Measurements from ENCODE around the gene SGMS2. TPM values are rescaled to one million over a fixed set of nuclear protein-coding genes. Genes with fewer than 3 reads are reported as not detected.
A peak's percentile ranks its signal among the peaks of the same experiment; 100 is the strongest.
"Not testable (repeated sequence)": the region's sequence is repeated elsewhere in the genome, so short reads cannot be mapped to it uniquely, and the experiment has no call there.

The SGMS2 gene
- total and polyA plus RNA-seq, 4 donors, result 10.0 to 124 (median 46.4) TPM

DNA sequence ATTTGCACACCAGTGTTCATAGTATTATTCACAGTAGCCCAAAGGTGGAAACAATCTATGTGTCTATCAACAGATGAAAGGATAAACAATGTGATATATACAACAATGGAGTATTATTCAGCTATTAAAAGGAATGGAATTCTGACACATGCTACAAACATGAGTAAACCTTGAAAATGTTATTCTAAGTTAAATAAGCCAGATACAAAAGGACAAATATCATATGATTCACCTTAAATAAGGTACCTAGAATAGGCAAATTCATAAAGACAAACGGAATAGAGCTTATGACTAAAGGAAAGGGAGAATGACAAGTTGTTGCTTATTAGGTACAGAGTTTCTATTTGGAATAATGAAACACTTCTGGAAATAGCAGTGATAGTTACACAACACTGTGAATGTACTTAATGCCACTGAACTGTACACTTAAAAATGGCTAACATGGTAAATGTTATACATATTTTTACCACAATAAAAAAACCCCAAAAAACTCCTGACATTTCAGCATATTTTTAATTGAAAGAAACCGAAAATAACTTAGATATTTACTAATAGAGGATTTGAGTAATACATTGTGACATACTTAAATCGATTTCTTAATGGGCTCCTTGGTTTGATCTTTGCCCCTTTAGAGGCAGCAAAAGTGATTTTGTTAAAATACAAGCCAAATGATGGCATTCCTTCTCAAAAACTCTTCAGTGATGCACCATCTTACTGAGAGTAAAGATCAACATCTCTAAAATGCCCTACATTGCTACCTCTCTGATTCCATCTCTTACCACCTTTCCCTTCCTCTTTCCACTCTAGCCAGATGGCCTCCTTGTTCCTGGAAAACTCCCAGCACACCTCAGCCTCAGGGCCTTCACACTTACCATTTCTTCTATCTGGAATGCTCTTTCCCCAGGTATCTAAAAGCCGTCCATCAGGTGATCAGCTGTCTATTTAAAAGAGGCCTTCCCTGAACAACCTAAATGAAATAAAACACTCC, 98.0 kb downstream of the SGMS2 start:
- no peak overlapping the region for H3K27ac ChIP-seq (ENCODE audit: low read depth in 1 of 2, low read length in 1 of 2)
- DNase-seq, result no peak
- H3K36me3 ChIP-seq (ENCODE audit: control insufficient read depth in 4 of 4, insufficient read depth in 4 of 4, low read length in 4 of 4), result no peaks in the 10 kb centered on the region
- ATAC-seq (ENCODE audit: insufficient read depth, low FRiP score), result no peak
- no peak overlapping the region for H3K4me3 ChIP-seq
- H3K9me3 ChIP-seq (ENCODE audit: control insufficient read depth in 4 of 4, insufficient read depth in 3 of 4, low read length in 3 of 4), result no peaks in the 10 kb centered on the region
- WGBS, 2 donors, result 82 to 83% methylated on average over 4 of the region's 4 CpGs
- H3K4me1 ChIP-seq (ENCODE audit: control insufficient read depth in 5 of 5, insufficient read depth in 5 of 5, low read length in 5 of 5), result no peaks in the 10 kb centered on the region
- TF ChIP-seq CTCF (IDR thresholded peaks at IDR 0.05; ENCODE audit: control extremely low read depth, extremely low read depth), result no peak
- no peaks in the 10 kb centered on the region for H3K27me3 ChIP-seq (ENCODE audit: control insufficient read depth in 3 of 3, insufficient read depth in 3 of 3, low read length in 2 of 3)
- no peak overlapping the region for H3K9ac ChIP-seq (ENCODE audit: insufficient read depth in 1 of 2, low read length in 2 of 2)

GRCh38 chr4:107925713-107926112, 101.0 kb downstream of the SGMS2 start:
- not testable (repeated sequence) for ATAC-seq (ENCODE audit: insufficient read depth, low FRiP score)

DNA sequence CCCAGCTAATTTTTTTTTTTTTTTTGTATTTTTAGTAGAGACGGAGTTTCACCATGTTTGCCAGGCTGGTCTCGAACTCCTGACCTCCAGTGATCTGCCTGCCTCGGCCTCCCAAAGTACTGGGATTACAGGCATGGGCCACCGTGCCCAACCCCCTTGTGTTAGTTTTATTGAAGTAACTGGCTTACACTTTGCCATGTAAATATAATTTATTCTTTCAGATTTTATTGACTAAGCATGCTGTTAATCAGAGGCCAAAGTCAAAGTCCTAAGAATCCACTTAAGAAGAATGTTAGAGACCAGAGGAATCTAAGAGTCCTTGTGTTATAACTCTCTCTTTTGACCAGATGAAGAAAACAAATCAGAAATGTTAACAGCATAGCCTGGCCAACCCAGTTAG, 102.1 kb downstream of the SGMS2 start:
- H3K9me3 ChIP-seq (ENCODE audit: control insufficient read depth in 4 of 4, insufficient read depth in 3 of 4, low read length in 3 of 4); ATAC-seq (ENCODE audit: insufficient read depth, low FRiP score); H3K36me3 ChIP-seq (ENCODE audit: control insufficient read depth in 4 of 4, insufficient read depth in 4 of 4, low read length in 4 of 4); H3K4me1 ChIP-seq (ENCODE audit: control insufficient read depth in 5 of 5, insufficient read depth in 5 of 5, low read length in 5 of 5); DNase-seq; H3K27ac ChIP-seq (ENCODE audit: low read depth in 1 of 2, low read length in 1 of 2); H3K27me3 ChIP-seq (ENCODE audit: control insufficient read depth in 3 of 3, insufficient read depth in 3 of 3, low read length in 2 of 3); H3K9ac ChIP-seq (ENCODE audit: insufficient read depth in 1 of 2, low read length in 2 of 2); H3K4me3 ChIP-seq: not testable (repeated sequence)
- 86 to 87% methylated on average over 4 of the region's 4 CpGs for WGBS, 2 donors

More at GRCh38 chr4:107925713-107926112, 101.0 kb downstream of the SGMS2 start:
- not testable (repeated sequence) for H3K4me3 ChIP-seq; DNase-seq; H3K9ac ChIP-seq (ENCODE audit: insufficient read depth in 1 of 2, low read length in 2 of 2); H3K27me3 ChIP-seq (ENCODE audit: control insufficient read depth in 3 of 3, insufficient read depth in 3 of 3, low read length in 2 of 3); H3K4me1 ChIP-seq (ENCODE audit: control insufficient read depth in 5 of 5, insufficient read depth in 5 of 5, low read length in 5 of 5); H3K36me3 ChIP-seq (ENCODE audit: control insufficient read depth in 4 of 4, insufficient read depth in 4 of 4, low read length in 4 of 4); H3K9me3 ChIP-seq (ENCODE audit: control insufficient read depth in 4 of 4, insufficient read depth in 3 of 4, low read length in 3 of 4); H3K27ac ChIP-seq (ENCODE audit: low read depth in 1 of 2, low read length in 1 of 2)

DNA sequence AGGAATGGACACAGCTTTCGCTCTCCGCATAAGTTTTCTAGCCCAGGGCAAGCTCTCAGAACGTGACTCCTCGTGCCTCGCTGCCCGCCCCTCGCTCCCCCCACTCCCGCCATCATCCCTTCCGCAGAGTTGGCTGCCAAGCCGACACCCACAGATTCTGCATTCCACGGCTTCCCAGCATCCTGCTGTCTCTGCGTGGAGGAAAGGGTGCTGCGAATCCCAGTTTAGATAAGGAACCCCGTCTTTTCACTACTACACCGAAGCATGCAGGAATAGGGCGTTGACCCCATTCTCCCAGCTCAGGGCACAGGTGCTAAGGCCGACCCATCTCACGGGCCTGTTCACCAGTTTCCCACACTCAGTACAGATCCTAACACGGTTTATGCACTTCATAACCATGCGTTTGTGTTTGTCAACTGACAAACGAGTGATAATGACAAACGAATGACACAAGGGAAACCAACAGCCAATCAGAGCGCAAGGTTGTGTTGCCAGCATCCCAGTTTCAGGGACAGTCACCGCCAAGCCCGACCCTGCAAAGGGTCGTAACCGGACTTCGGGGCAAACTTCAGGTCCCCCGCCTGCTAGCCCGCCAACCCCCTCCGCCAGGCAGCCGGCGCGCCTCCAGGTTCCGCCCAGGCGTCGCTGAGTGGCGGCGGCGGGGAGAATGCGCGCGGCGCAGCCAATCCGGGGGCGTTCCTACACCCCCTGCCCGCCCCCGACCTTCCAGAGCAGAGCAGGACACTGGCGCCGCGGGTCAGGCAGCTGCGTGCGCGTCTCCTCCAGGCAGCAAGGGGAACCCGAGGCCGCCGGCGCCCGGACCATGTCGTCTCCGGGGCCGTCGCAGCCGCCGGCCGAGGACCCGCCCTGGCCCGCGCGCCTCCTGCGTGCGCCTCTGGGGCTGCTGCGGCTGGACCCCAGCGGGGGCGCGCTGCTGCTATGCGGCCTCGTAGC, 106.4 kb downstream of the SGMS2 start, which contains the start of gene CYP2U1:
Gene CYP2U1, plus strand, starts transcription at position 729 of the 954 bp plus-strand sequence. Its CDS starts 95 bp downstream, at position 824.
- H3K27ac ChIP-seq (ENCODE audit: low read depth in 1 of 2, low read length in 1 of 2), result peak within 1 kb of the TSS; percentile 82 to 95

More for the DNA sequence above, 106.4 kb downstream of the SGMS2 start, which contains the start of gene CYP2U1:
- no peaks in the 10 kb centered on the region for H3K9me3 ChIP-seq (ENCODE audit: control insufficient read depth in 4 of 4, insufficient read depth in 3 of 4, low read length in 3 of 4)
- H3K4me3 ChIP-seq, result peak within 1 kb of the TSS; percentile 69
- no peaks in the 10 kb centered on the region for H3K27me3 ChIP-seq (ENCODE audit: control insufficient read depth in 3 of 3, insufficient read depth in 3 of 3, low read length in 2 of 3)
- 2 to 7% methylated on average over 64 to 78 of the region's 78 CpGs for WGBS, 2 donors
- TF ChIP-seq CTCF (IDR thresholded peaks at IDR 0.05; ENCODE audit: control extremely low read depth, extremely low read depth), result no peak
- H3K9ac ChIP-seq (ENCODE audit: insufficient read depth in 1 of 2, low read length in 2 of 2), result peak within 1 kb of the TSS in 1 of 2 donors; percentile 87
- peaks cover 0 to 10% (median 9%) of the 10 kb centered on the region in 5 donors for H3K4me1 ChIP-seq (ENCODE audit: control insufficient read depth in 5 of 5, insufficient read depth in 5 of 5, low read length in 5 of 5)
- no peaks in the 10 kb centered on the region for H3K36me3 ChIP-seq (ENCODE audit: control insufficient read depth in 4 of 4, insufficient read depth in 4 of 4, low read length in 4 of 4)
- peak; percentile 82 to 86 (median 83) for DNase-seq
- peak; percentile 95 for ATAC-seq (ENCODE audit: insufficient read depth, low FRiP score)

Measured in lung (tissue), 12 donors.